IPS-NIHi11 (cell line): ENCODE data around the gene DNAH6.
"Not testable (repeated sequence)": the region's sequence is repeated elsewhere in the genome, so short reads cannot be mapped to it uniquely, and the experiment has no call there.

Experiments used
- DNase-seq: peaks from one replicate; pipeline ENCODE4 v3.0.0; 2012; ENCODE audit warnings: mixed read lengths, low spot score

Gene DNAH6

GRCh38 chr2:84839851-84840250 is 323.6 kb downstream of the DNAH6 start:
- DNase-seq: no peak

GRCh38 chr2:84840306-84840705 is 324.0 kb downstream of the DNAH6 start:
- no peak for DNase-seq

GRCh38 chr2:84841577-84841976 is 325.3 kb downstream of the DNAH6 start:
- DNase-seq: no peak

- no peak for DNase-seq
Measured at GRCh38 chr2:84844141-84844540, 327.8 kb downstream of the DNAH6 start.

- DNase-seq: no peak
Measured at GRCh38 chr2:84846041-84846663, 329.9 kb downstream of the DNAH6 start.

- no peak for DNase-seq
Measured at GRCh38 chr2:84846741-84847142, 330.4 kb downstream of the DNAH6 start.

GRCh38 chr2:84847326-84848050 is 331.2 kb downstream of the DNAH6 start:
- no peak for DNase-seq

- DNase-seq: no peak
Measured at GRCh38 chr2:84849271-84849952, 333.1 kb downstream of the DNAH6 start.

- no peak for DNase-seq
Measured at GRCh38 chr2:84850471-84850870, 334.2 kb downstream of the DNAH6 start.

GRCh38 chr2:84851876-84852275 is 335.6 kb downstream of the DNAH6 start:
- DNase-seq: no peak

GRCh38 chr2:84854850-84855249 is 338.6 kb downstream of the DNAH6 start:
- no peak for DNase-seq

GRCh38 chr2:84855731-84856130 is 339.4 kb downstream of the DNAH6 start:
- peak; percentile 73 for DNase-seq

GRCh38 chr2:84856787-84857186 is 340.5 kb downstream of the DNAH6 start:
- DNase-seq: no peak

- no peak for DNase-seq
Measured at GRCh38 chr2:84857566-84857965, 341.3 kb downstream of the DNAH6 start.

GRCh38 chr2:84858123-84858522 is 341.8 kb downstream of the DNAH6 start:
- DNase-seq: peak; percentile 59

- no peak for DNase-seq
Measured at GRCh38 chr2:84858937-84859336, 342.6 kb downstream of the DNAH6 start.

- no peak for DNase-seq
Measured at GRCh38 chr2:84861539-84861938, 345.2 kb downstream of the DNAH6 start.

GRCh38 chr2:84862006-84862405 is 345.7 kb downstream of the DNAH6 start:
- DNase-seq: no peak

GRCh38 chr2:84865181-84865783 is 349.0 kb downstream of the DNAH6 start:
- no peak for DNase-seq

GRCh38 chr2:84866122-84866521 is 349.8 kb downstream of the DNAH6 start:
- no peak for DNase-seq

- not testable (repeated sequence) for DNase-seq
Measured at GRCh38 chr2:84868327-84868726, 352.0 kb downstream of the DNAH6 start.
